Measurements from ENCODE around the gene PTMA.

The PTMA gene

GRCh38 chr2:231751042-231751815, 42.9 kb downstream of the PTMA start:
- H3K4me3 ChIP-seq (ENCODE audit: low read depth, low read length) = no peak overlapping the region
- no peak for TF ChIP-seq CTCF (IDR thresholded peaks at IDR 0.05; ENCODE audit: low read depth, low read length)

GRCh38 chr2:231752061-231752460, 43.7 kb downstream of the PTMA start:
- H3K4me3 ChIP-seq (ENCODE audit: low read depth, low read length) = no peak overlapping the region
- no peak for TF ChIP-seq CTCF (IDR thresholded peaks at IDR 0.05; ENCODE audit: low read depth, low read length)

- no peak for TF ChIP-seq CTCF (IDR thresholded peaks at IDR 0.05; ENCODE audit: low read depth, low read length)
- H3K4me3 ChIP-seq (ENCODE audit: low read depth, low read length) = no peak overlapping the region
Observed at GRCh38 chr2:231761735-231762134, 53.4 kb downstream of the PTMA start.
